ENCODE measurements around the gene MICAL2.

The MICAL2 gene

GRCh38 chr11:12102588-12103410 lies 7.6 kb upstream of the MICAL2 start:
- no peaks in the 10 kb centered on the region for H3K36me3 Mint-ChIP-seq (ENCODE audit: low read depth)
- H3K27me3 Mint-ChIP-seq, result peaks cover 12% of the 10 kb centered on the region
- no peaks in the 10 kb centered on the region for H3K9me3 Mint-ChIP-seq
- no peak overlapping the region for H3K27ac Mint-ChIP-seq
- H3K4me1 Mint-ChIP-seq (ENCODE audit: low read depth), result peaks cover 9% of the 10 kb centered on the region
- no peak overlapping the region for H3K4me3 Mint-ChIP-seq

GRCh38 chr11:12103411-12104225 lies 6.8 kb upstream of the MICAL2 start:
- Mint-ChIP-seq H3K4me1 (ENCODE audit: low read depth) (peaks cover 6% of the 10 kb centered on the region), H3K36me3 (ENCODE audit: low read depth) (no peaks in the 10 kb centered on the region), H3K9me3 (no peaks in the 10 kb centered on the region), H3K27me3 (peaks cover 9% of the 10 kb centered on the region), H3K27ac (no peak overlapping the region), H3K4me3 (no peak overlapping the region)

GRCh38 chr11:12105471-12105870 lies 4.9 kb upstream of the MICAL2 start:
- Mint-ChIP-seq H3K27me3 (peaks cover 9% of the 10 kb centered on the region), H3K36me3 (ENCODE audit: low read depth) (no peaks in the 10 kb centered on the region), H3K4me1 (ENCODE audit: low read depth) (peaks cover 13% of the 10 kb centered on the region), H3K4me3 (no peak overlapping the region), H3K9me3 (no peaks in the 10 kb centered on the region), H3K27ac (no peak overlapping the region)

- no peaks in the 10 kb centered on the region for H3K36me3 Mint-ChIP-seq (ENCODE audit: low read depth)
- no peak overlapping the region for H3K4me3 Mint-ChIP-seq
- peaks cover 9% of the 10 kb centered on the region for H3K27me3 Mint-ChIP-seq
- peaks cover 13% of the 10 kb centered on the region for H3K4me1 Mint-ChIP-seq (ENCODE audit: low read depth)
- no peak overlapping the region for H3K27ac Mint-ChIP-seq
- no peaks in the 10 kb centered on the region for H3K9me3 Mint-ChIP-seq
Measured at GRCh38 chr11:12106101-12106500, 4.3 kb upstream of the MICAL2 start.

- Mint-ChIP-seq H3K27ac (no peak overlapping the region), H3K36me3 (ENCODE audit: low read depth) (no peaks in the 10 kb centered on the region), H3K4me3 (no peak overlapping the region), H3K27me3 (peaks cover 9% of the 10 kb centered on the region), H3K9me3 (no peaks in the 10 kb centered on the region), H3K4me1 (ENCODE audit: low read depth) (peaks cover 14% of the 10 kb centered on the region)
Measured at GRCh38 chr11:12106501-12106900, 3.9 kb upstream of the MICAL2 start.

- Mint-ChIP-seq H3K4me3 (peak overlapping the region; percentile 35), H3K27ac (no peak overlapping the region), H3K27me3 (peaks cover 4% of the 10 kb centered on the region), H3K9me3 (no peaks in the 10 kb centered on the region), H3K4me1 (ENCODE audit: low read depth) (peaks cover 27% of the 10 kb centered on the region), H3K36me3 (ENCODE audit: low read depth) (no peaks in the 10 kb centered on the region)
Measured at GRCh38 chr11:12108875-12109453, 1.4 kb upstream of the MICAL2 start.

- no peaks in the 10 kb centered on the region for H3K36me3 Mint-ChIP-seq (ENCODE audit: low read depth)
- peak overlapping the region; percentile 89 for H3K27ac Mint-ChIP-seq
- H3K27me3 Mint-ChIP-seq, result peaks cover 4% of the 10 kb centered on the region
- no peaks in the 10 kb centered on the region for H3K9me3 Mint-ChIP-seq
- peak overlapping the region; percentile 81 for H3K4me3 Mint-ChIP-seq
- peaks cover 27% of the 10 kb centered on the region for H3K4me1 Mint-ChIP-seq (ENCODE audit: low read depth)
Measured at GRCh38 chr11:12109591-12110196, 696 bp upstream of the MICAL2 start.

- no peaks in the 10 kb centered on the region for H3K27me3 Mint-ChIP-seq
- H3K36me3 Mint-ChIP-seq (ENCODE audit: low read depth), result no peaks in the 10 kb centered on the region
- no peak overlapping the region for H3K27ac Mint-ChIP-seq
- H3K4me1 Mint-ChIP-seq (ENCODE audit: low read depth), result peaks cover 27% of the 10 kb centered on the region
- H3K9me3 Mint-ChIP-seq, result no peaks in the 10 kb centered on the region
- peak overlapping the region; percentile 80 for H3K4me3 Mint-ChIP-seq
Measured at GRCh38 chr11:12110714-12111548, 541 bp downstream of the MICAL2 start.

GRCh38 chr11:12111549-12112520 lies 1.4 kb downstream of the MICAL2 start:
- H3K4me3 Mint-ChIP-seq, result peak overlapping the region; percentile 80
- H3K4me1 Mint-ChIP-seq (ENCODE audit: low read depth), result peaks cover 32% of the 10 kb centered on the region
- H3K36me3 Mint-ChIP-seq (ENCODE audit: low read depth), result peaks cover 5% of the 10 kb centered on the region
- no peaks in the 10 kb centered on the region for H3K9me3 Mint-ChIP-seq
- H3K27me3 Mint-ChIP-seq, result no peaks in the 10 kb centered on the region
- H3K27ac Mint-ChIP-seq, result peak overlapping the region; percentile 66

- no peaks in the 10 kb centered on the region for H3K27me3 Mint-ChIP-seq
- H3K4me3 Mint-ChIP-seq, result peak overlapping the region; percentile 30
- no peak overlapping the region for H3K27ac Mint-ChIP-seq
- peaks cover 40% of the 10 kb centered on the region for H3K4me1 Mint-ChIP-seq (ENCODE audit: low read depth)
- H3K36me3 Mint-ChIP-seq (ENCODE audit: low read depth), result peaks cover 5% of the 10 kb centered on the region
- no peaks in the 10 kb centered on the region for H3K9me3 Mint-ChIP-seq
Measured at GRCh38 chr11:12112750-12113149, 2.4 kb downstream of the MICAL2 start.

- H3K36me3 Mint-ChIP-seq (ENCODE audit: low read depth), result peaks cover 5% of the 10 kb centered on the region
- no peaks in the 10 kb centered on the region for H3K27me3 Mint-ChIP-seq
- H3K9me3 Mint-ChIP-seq, result no peaks in the 10 kb centered on the region
- no peak overlapping the region for H3K4me3 Mint-ChIP-seq
- H3K4me1 Mint-ChIP-seq (ENCODE audit: low read depth), result peaks cover 44% of the 10 kb centered on the region
- H3K27ac Mint-ChIP-seq, result no peak overlapping the region
Measured at GRCh38 chr11:12113294-12113693, 2.9 kb downstream of the MICAL2 start.

GRCh38 chr11:12114193-12115033 lies 4.0 kb downstream of the MICAL2 start:
- Mint-ChIP-seq H3K4me1 (ENCODE audit: low read depth) (peaks cover 37% of the 10 kb centered on the region), H3K4me3 (no peak overlapping the region), H3K36me3 (ENCODE audit: low read depth) (peaks cover 5% of the 10 kb centered on the region), H3K9me3 (no peaks in the 10 kb centered on the region), H3K27ac (no peak overlapping the region), H3K27me3 (no peaks in the 10 kb centered on the region)

Measured in stimulated activated naive CD8-positive, alpha-beta T cell treated with anti-CD3 and anti-CD28 coated beads, Interleukin-15, Interleukin-2, amounts not matched to agents 100 ng/mL and 50 ng/mL, for 24 hours (primary cell).